ENCODE results near the gene MRPS2. TPM values are rescaled to one million over a fixed set of nuclear protein-coding genes. Genes with fewer than 3 reads are reported as not detected.

The MRPS2 gene
- total and polyA plus RNA-seq, 2 donors (not counting 3 experiments of a cell fraction or from before 2014, with no cell fraction given): 50.8 to 231 TPM

DNA sequence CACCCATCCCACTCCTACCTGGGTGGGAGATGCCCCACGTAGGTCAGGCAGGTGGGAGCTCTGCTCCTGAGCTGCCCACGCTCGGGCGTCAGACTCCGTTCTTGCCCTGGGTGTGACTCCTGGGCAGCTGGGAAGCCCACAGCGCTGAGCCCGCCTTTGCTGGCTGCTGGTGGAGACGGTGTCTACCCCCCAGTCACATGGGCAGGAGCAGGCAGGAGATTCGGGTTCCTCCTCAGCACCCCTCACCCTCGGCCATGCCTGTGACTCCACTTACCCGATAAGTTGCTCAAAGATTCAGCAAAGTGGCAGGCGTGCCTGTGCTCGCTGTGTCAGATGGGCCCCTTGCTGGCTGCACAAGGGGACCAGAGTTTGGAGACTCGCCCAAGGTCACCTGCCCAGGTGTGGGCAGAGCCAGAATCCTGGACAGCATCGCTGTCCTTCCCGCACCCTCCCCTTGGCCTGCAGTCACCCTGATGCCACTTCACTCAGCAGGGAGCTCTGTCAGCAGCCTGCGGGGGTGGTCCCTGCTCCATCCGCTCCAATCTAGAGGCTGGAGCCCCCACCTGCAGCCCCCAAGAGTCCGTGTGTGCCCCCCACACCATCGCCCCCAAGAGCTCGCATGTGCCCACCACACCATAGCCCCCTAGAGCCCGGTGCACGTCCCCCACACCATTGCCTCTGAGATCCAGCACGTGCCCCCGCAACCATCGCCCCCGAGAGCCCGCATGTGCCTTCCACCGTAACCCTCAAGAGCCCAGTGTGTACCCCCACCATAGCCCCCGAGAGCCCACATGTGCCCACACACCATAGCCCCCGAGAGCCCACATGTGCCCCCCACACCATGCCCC is 25.0 kb downstream of the MRPS2 start:
- Histone ChIP-seq H3K9ac (replicated peaks; ENCODE audit: extremely low read depth, insufficient read depth, low read length) (no peak overlapping the region), H4K20me1 (replicated peaks; ENCODE audit: control insufficient read depth, extremely low read depth, insufficient read depth, low read length) (no peaks in the 10 kb centered on the region), H3K4me3 (replicated peaks in 1 of 3; ENCODE audit: insufficient read depth in 1 of 3, low read depth in 1 of 3, low read length in 3 of 3) (no peak overlapping the region), H3K9me1 (replicated peaks; ENCODE audit: control insufficient read depth, extremely low read depth, insufficient read depth, low read length) (no peaks in the 10 kb centered on the region), H2AFZ (ENCODE audit: low read depth, low read length) (no peak overlapping the region), H3K9me3 (replicated peaks; ENCODE audit: control insufficient read depth, insufficient read depth, low read length) (no peaks in the 10 kb centered on the region), H3K79me2 (ENCODE audit: control insufficient read depth, insufficient read depth, low read length) (no peaks in the 10 kb centered on the region), H3K36me3 (ENCODE audit: control insufficient read depth in 2 of 2, extremely low read depth in 1 of 2, insufficient read depth in 2 of 2, low read length in 2 of 2) (no peaks in the 10 kb centered on the region), H3K27me3 (ENCODE audit: control insufficient read depth in 2 of 2, insufficient read depth in 2 of 2, low read length in 2 of 2) (no peaks in the 10 kb centered on the region), H3K4me1 (ENCODE audit: control insufficient read depth, extremely low read depth, insufficient read depth, low read length) (no peaks in the 10 kb centered on the region), H3K27ac (ENCODE audit: insufficient read depth, low read depth, low read length) (no peak overlapping the region), H3K4me2 (ENCODE audit: insufficient read depth, low read length) (no peak overlapping the region)
- TF ChIP-seq EZH2 (IDR thresholded peaks at IDR 0.05; ENCODE audit: borderline replicate concordance, low read depth, low read length, severe bottlenecking) (no peak), JUN (IDR thresholded peaks at IDR 0.05; ENCODE audit: borderline replicate concordance, insufficient read depth, insufficient read length, low read depth) (no peak), MYC (IDR thresholded peaks at IDR 0.05; ENCODE audit: low read depth, low read length) (no peak), GATA2 (IDR thresholded peaks at IDR 0.05; ENCODE audit: insufficient read depth, insufficient read length, low read depth, low read length) (no peak), POLR2AphosphoS5 (IDR thresholded peaks at IDR 0.05; ENCODE audit: insufficient read depth, low read depth, low read length) (no peak), POLR2A (IDR thresholded peaks at IDR 0.05; ENCODE audit: low read depth, low read length) (no peak), FOS (IDR thresholded peaks at IDR 0.05; ENCODE audit: borderline replicate concordance, insufficient read depth, low read length) (no peak)
- TF ChIP-seq, protein P1, sequence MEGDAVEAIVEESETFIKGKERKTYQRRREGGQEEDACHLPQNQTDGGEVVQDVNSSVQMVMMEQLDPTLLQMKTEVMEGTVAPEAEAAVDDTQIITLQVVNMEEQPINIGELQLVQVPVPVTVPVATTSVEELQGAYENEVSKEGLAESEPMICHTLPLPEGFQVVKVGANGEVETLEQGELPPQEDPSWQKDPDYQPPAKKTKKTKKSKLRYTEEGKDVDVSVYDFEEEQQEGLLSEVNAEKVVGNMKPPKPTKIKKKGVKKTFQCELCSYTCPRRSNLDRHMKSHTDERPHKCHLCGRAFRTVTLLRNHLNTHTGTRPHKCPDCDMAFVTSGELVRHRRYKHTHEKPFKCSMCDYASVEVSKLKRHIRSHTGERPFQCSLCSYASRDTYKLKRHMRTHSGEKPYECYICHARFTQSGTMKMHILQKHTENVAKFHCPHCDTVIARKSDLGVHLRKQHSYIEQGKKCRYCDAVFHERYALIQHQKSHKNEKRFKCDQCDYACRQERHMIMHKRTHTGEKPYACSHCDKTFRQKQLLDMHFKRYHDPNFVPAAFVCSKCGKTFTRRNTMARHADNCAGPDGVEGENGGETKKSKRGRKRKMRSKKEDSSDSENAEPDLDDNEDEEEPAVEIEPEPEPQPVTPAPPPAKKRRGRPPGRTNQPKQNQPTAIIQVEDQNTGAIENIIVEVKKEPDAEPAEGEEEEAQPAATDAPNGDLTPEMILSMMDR (IDR thresholded peaks at IDR 0.05; ENCODE audit: extremely low read depth in 1 of 2, insufficient read depth in 1 of 2, low read depth in 1 of 2, low read length in 2 of 2): no peak
- TF ChIP-seq, protein P2, sequence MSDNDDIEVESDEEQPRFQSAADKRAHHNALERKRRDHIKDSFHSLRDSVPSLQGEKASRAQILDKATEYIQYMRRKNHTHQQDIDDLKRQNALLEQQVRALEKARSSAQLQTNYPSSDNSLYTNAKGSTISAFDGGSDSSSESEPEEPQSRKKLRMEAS (IDR thresholded peaks at IDR 0.05; ENCODE audit: insufficient read depth, insufficient read length): no peak
- no TSS peak for BruUV-seq (replicated peaks)
- intact Hi-C loops (cut with micrococcal nuclease) (no loop called here), dilution Hi-C loops (cut with MboI; ENCODE audit: extremely low pct_ligation_motif_present, low sequenced_read_pairs) (no loop called here)
- ChIA-PET CTCF (no interaction called here), POLR2A (no interaction called here)
- DNase-seq (ENCODE audit: low read depth, low spot score) (no peak), FAIRE-seq (no peak)

All from endothelial cell of umbilical vein (primary cell).